AG04450 (cell line): ENCODE measurements around the gene SYNPR. TPM values are rescaled to one million over a fixed set of nuclear protein-coding genes. Genes with fewer than 3 reads are reported as not detected.

Source experiments
- CTCF ChIA-PET: fragments of 300-600, 350-600 bp; formaldehyde crosslinking; extraction: SDS; loops from one replicate; lab custom pipeline; 2022; ENCODE audit warnings: antibody characterized with exemption, inconsistent platforms; lab: Charles Lee
- POLR2A ChIA-PET: fragments of 350-600 bp; formaldehyde crosslinking; extraction: SDS; loops from one replicate; lab custom pipeline; 2021; ENCODE audit warnings: antibody characterized with exemption, inconsistent platforms; lab: Yijun Ruan, JAX
- DNase-seq: peaks from one replicate; pipeline ENCODE4 v3.0.0-alpha.2; 2011; ENCODE audit warnings: low read depth, low spot score
- H3K27ac ChIP-seq: one replicate; pipeline ENCODE4 v1.5.1; 2012; ENCODE audit warnings: low read depth, low read length, control low read depth
- H3K27me3 ChIP-seq: one replicate; pipeline ENCODE4 v1.6.0; 2012; ENCODE audit warnings: low read length; ENCODE audit not compliant: control insufficient read depth, insufficient read depth
- H3K4me3 ChIP-seq: 2 replicates; pipeline ENCODE4 v1.5.1; 2011; ENCODE audit warnings: mild to moderate bottlenecking, low read depth, low read length, control low read depth
- H3K9me3 ChIP-seq: 2 replicates; pipeline ENCODE4 v1.5.1; 2012; ENCODE audit warnings: low read length; ENCODE audit not compliant: control insufficient read depth, insufficient read depth
- CTCF ChIP-seq: IDR thresholded peaks from 2 replicates; pipeline ENCODE4 v1.5.1; 2011; ENCODE audit warnings: low read depth, low read length, control low read depth, inconsistent platforms
- polyA plus RNA-seq: library from polyadenylated mRNA; depleted of rRNA; stranded (reverse); fragments of >200 nt; gene quantifications from 2 replicates; pipeline ENCODE4 v1.2.3, GENCODE V29; 2011

SYNPR gene
- polyA plus RNA-seq, 1 experiment = not detected

GRCh38 chr3:63295806-63296205 is 17.7 kb downstream of the SYNPR start:
- Histone ChIP-seq H3K9me3 (no peaks in the 10 kb centered on the region), H3K4me3 (no peak overlapping the region), H3K27me3 (no peaks in the 10 kb centered on the region), H3K27ac (no peak overlapping the region)
- no peak for DNase-seq
- CTCF ChIA-PET = no interaction called here
- TF ChIP-seq CTCF = no peak
- POLR2A ChIA-PET = no interaction called here

- POLR2A ChIA-PET = no interaction called here
- TF ChIP-seq CTCF = no peak
- Histone ChIP-seq H3K27me3 (no peaks in the 10 kb centered on the region), H3K4me3 (no peak overlapping the region), H3K9me3 (no peaks in the 10 kb centered on the region), H3K27ac (no peak overlapping the region)
- no peak for DNase-seq
- CTCF ChIA-PET = no interaction called here
Observed at GRCh38 chr3:63296249-63296648, 18.1 kb downstream of the SYNPR start.

- TF ChIP-seq CTCF = no peak
- ChIA-PET POLR2A (no interaction called here), CTCF (interaction anchor here (0.7 kb wide), 1 partner anchor 46 kb away, joined by 3 read pairs; no protein-coding TSS in a partner anchor)
- Histone ChIP-seq H3K4me3 (no peak overlapping the region), H3K9me3 (no peaks in the 10 kb centered on the region), H3K27ac (no peak overlapping the region), H3K27me3 (no peaks in the 10 kb centered on the region)
- no peak for DNase-seq
Observed at GRCh38 chr3:63303238-63303637, 25.1 kb downstream of the SYNPR start.

GRCh38 chr3:63304421-63304820 is 26.3 kb downstream of the SYNPR start:
- no peak overlapping the region for H3K4me3 ChIP-seq
- no peaks in the 10 kb centered on the region for H3K9me3 ChIP-seq
- no peak for TF ChIP-seq CTCF
- DNase-seq = no peak
- ChIA-PET CTCF (no interaction called here), POLR2A (no interaction called here)
- no peak overlapping the region for H3K27ac ChIP-seq
- H3K27me3 ChIP-seq = no peaks in the 10 kb centered on the region

GRCh38 chr3:63308072-63308471 is 30.0 kb downstream of the SYNPR start:
- Histone ChIP-seq H3K4me3 (no peak overlapping the region), H3K9me3 (no peaks in the 10 kb centered on the region), H3K27ac (no peak overlapping the region), H3K27me3 (no peaks in the 10 kb centered on the region)
- ChIA-PET POLR2A (no interaction called here), CTCF (no interaction called here)
- no peak for TF ChIP-seq CTCF
- DNase-seq = no peak
